Non-pigmented ciliary epithelial cell (primary cell): ENCODE data around the gene NUP210.
A peak's percentile ranks its signal among the peaks of the same experiment; 100 is the strongest.

Source experiments
- DNase-seq: peaks from one replicate; pipeline ENCODE4 v3.0.0-alpha.2; 2010; ENCODE audit warnings: low read depth

The NUP210 gene

DNA sequence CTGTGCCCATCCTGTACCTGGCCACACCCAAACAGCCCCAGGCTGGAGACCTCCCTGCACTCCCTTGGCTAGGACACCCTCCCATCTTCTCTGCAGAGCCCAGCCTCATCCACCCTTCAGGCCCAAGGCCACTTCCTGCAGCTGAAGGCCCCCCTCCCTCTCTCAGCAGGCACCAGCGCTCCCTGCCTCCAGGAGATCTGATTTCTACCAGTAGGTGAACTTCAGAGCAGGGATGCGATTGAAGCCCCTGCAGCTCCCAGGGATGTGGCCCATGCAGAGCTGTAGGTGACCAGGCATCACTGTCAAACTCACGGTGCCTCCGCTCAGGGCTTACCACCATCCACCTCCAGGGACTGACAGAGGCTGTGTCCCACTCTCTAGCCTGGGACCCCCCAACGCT, 96.3 kb downstream of the NUP210 start:
- no peak for DNase-seq

DNA sequence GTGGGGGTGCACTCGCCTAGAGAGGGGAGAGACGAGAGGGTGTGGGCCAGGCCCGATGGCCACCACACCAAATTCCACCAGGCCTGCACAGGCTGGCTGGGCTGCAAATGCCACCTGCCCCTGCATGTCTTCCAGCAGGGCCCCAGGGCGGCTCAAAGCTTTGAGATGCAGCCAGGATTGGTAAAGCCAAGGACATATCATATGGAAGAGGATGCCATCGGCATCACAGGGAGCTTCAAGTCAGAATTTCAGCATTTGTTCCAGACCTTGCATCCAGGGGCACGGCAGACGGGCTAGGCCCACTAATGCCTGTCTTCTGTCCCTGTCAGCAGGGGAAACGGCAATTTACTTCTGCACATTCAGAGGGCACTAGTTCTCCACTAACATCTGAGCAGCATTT, 97.8 kb downstream of the NUP210 start:
- no peak for DNase-seq

DNA sequence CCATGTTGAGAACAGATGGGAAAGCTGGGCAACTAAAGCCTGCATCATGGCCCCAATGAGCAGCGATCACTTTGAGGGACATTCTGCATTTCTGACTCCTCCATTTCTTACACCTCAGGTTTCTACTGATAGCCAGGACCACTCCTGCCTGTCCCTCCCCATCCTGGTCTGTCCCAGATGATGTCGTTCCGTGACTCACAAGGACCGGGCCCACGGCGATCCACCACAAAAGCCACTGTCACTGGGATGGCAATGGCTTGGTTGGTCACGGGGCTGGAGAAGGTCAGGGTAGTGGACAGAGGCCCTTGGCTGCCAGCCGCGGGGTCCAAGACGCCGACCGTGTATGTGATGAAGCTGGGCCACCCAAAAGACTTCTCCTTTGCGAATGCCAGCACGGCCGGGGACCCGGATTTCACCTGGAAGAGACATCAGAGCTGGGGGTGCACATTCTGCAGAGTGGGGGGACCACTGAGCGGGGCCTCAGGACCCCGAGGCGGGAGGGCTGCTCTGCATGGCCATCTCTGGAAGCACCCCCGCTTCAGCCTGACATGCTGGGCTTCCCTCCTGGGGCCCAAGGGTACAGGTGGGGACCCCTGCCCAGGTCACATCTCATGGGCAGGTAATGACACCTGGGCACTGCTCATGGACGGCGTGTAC, 100.4 kb downstream of the NUP210 start:
- no peak for DNase-seq

DNA sequence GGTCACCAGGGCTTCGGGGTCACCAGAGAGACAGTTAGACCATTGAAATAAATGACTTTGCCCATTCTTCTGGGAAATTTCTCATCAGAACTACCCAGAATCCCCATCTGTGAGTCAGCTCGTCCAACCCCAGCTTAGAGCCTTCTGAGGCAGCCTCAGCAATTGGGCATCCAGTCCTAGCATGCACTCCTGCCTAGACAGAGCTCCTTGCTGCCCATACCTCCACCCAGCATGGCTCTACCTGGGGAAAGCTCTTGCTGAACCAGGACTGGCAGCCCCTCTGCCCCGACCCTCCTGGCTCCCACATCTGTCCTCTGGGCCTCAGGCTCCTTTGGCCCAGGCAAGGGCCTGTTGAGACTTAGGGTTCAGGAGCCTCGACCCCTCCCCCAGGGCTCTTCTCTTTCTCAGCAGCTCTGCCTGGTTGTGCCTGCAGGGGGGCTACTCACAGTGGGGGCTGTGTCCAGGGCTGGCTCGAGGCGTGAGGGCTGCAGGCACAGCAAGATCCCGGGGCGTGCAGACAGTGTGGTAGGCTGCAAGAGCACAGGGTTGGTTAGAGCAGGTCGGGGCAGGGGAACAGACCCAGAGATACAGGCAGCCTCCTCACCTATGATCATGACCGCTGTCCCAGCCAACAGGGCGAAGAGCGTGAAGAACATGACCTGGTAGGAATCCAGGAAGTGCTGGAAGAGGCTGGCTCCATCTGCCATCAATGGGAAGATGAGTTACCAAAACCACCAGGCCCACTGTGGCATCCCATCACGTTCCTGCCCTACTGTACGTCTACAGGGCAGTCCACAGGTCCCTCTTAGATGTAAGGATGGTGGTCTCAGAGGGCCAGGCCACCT, 101.3 kb downstream of the NUP210 start:
- no peak for DNase-seq

DNA sequence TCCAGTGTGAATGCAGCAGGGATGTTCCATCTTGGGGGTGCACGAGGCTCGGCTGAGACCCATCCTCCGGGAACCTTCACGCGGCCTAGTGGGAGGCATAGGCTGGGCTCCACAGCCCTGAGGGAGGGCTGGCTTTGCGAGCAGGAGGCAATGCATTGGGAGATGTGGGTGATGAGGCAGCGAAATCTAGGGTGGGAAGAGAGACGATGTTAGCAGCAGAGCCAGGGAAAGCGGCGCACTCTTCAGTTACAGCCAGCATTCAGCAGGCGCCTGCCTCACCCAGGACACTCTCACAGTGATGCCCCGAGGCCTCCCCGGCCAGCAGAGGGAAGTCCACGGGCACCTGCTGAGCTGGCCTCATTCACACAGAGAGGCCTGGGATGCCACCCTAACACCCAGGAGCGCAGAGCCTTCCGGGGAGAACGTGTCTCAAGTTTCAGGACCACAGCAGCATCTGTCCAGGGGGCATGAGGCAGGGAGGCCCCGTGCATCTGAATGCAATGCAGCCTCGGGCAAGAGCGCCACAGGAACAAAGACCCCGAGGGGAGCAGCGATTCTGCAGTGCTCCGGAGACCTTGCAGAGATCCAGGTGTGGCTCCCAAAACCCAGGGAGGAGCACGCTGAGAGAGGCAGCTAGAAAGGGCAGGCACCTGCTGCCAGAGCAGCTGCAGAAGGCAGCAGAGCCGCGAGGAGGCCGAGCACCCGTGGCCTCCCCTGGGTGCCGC, 102.4 kb downstream of the NUP210 start:
- DNase-seq = no peak

DNA sequence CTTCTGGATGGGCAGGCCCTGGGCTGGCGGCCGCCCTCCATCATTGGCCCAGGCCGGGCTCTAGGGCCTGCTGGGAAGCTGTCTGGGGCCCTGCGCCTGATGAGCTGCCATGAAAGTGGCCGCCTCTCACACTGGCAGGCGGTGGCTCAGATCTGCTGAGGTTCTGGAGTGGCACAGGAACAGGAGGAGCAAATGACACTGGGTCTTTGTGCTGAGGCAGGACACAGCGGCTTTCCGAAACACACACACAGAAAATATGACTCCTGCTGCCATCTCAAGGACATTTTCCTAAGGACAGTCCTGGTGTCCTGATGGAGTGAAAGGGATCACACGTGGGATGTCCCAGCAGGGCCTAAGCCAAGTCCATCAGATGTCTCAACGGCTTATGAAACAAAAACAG, 103.5 kb downstream of the NUP210 start:
- no peak for DNase-seq

DNA sequence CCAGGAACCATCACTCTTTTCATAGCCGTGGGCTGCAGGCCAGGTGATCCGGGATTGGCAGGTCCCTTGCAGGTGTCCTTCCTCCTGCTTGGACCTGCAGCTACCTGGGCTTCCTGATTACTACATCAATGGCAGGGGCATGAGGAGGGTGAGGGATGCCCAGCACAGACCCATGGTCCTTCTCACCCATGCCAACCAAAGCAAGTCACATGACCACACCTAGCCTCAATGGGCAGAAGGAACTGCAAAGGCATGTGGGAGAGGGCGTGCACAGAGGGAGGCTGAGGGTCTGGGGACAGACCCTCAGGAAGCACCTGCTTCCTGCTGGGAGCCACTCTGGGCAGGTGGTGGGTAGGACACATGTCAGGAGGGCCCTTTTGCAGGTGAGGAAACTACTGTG, 105.2 kb downstream of the NUP210 start:
- no peak for DNase-seq

DNA sequence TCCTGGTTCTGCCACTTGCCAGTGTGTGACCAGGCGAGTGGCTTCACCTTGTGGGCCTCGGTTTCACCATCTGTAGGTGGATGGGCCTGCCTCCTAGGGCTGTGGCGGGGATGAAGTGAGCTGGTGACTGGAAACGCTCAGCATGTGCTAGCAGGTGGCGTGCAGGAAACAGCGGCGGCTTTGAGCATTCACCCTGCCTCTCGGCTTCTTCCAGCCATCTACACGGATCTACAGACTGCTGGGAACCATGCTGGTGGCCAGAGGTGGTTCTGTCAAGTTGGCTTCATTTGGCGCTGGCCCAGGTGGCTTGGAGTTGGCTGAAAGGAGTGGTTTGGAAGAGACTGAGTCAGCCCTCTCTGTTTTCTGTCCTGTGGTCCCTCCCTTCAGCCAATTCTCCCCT, 106.3 kb downstream of the NUP210 start:
- DNase-seq = no peak

DNA sequence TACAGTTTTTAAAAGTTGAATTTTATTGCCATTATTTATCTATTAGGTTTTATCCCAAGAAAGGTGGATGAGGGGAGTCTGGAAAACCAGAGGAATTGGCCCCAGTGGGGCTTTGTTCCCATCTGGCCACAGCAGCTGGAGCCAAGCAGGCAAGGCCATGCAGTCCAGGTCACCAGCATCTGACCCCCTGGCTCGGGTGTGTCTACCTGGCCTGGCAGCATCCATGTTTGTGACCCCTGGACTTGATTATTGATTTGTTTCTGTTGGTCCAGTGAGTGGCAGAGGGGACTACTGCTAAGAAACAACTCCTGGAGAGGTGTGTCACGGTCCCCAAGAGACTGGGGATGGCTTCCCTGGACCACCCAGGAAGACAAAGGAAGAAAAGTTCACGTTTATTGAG, 111.1 kb downstream of the NUP210 start:
- no peak for DNase-seq

DNA sequence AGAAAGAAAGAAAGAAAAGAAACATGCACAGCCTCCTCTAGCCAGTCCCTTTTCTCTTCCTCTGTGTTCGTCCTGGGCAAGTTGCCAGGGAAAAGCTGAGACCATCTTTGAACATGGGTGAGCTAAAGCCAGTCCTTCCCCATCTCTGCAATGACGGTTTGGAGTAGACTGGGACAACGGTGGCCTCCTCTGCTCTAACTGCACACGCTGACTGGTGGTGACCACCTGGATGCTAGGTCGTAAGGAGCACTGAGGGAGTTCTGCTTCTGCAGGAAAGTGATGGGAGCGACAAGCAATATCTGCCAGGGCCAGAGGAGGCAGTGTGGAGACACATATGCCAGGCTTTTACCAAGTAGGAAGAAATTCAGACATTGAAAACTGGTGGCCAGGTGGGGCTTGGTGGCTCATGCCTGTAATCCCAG, 111.7 kb downstream of the NUP210 start:
- DNase-seq = peak; percentile 10

DNA sequence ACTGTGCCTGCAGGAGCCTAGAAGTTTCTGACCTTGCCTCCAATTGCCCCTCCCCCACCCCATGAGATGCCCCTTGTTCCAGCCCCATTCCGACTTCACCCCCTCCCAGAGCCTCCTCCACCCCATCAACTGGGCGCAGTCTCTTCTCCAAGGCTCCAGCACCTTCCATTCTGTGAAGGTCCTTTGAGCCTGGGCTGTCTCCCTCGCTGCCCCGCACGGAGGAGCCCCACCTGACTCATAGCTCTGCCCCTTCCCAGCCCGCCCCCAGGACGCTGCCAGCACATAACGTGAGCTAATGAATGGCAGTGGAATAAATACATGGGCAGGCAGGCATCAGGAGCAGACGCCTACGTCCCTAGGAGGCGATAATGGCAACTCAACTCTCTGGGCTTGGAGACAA, 113.1 kb downstream of the NUP210 start:
- no peak for DNase-seq

DNA sequence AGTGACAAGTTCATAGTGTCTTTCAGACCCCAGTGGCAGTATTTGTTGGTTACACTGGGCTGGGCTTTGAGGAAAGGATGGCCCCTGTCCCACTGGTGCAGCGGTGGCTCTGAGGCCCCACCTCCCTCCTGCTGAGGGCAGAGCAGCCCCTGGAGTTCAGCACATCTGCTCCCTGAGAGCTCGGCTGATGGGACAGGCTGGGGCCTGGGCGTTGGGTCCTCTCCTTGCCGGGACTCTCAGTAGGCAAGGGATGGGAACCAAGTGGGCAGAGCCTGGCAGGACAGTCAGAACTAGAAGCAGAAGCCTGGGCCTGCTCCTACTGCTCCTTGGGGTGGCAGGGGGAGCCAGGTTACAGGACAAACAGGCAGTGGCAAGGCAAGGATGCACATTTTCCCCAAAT, 114.5 kb downstream of the NUP210 start:
- no peak for DNase-seq

DNA sequence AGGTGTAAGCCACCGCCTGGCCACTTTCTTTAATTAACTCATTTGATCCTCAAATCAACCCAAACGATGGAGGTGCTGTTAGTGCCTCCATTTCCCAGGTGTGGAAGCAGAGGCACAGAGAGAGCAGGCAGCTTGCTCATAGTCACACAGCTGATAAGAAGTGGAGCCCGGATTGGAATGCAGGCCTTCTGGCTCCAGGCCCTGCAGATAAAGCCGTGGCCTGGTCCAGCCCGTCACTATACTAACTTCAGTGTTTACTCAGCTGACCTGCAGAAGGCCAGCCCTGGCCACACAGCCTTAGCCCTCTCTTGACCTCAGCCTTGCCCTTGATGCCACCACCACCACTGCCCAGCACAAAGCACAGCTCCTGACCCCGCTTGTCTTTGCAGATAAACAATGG, 116.7 kb downstream of the NUP210 start:
- no peak for DNase-seq

DNA sequence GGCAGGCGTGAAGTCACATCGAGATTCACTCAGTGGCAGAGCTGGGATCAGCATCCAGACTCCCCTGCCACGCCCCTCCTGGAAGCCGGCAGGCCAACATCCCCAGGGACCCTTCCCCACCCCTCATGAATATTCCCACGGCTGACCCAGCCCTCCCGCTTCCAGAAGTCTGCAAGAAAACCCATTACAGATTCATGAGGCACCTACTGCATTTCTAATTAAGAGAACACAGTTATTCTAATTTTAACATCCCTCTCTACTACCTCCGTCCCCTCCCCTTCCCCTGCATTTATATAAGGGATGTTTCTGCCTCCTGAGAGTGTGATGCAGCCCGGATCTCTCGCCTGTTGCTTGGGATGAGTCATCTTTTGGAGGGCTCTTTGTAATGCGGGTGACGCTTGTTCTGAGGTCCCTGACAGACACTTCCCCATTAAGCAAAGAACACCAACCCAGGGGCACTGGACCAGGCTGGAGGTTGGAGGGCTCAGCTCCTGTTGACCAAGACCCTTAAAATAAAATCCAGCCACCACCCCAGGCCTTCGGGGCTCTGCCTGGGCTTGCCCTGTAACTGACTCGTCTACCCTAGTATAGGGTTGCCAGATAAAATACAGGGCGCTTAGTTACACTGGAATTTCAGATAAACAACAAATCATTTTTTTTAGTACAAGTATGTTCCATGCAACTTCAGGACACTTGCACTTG, 118.7 kb downstream of the NUP210 start:
- DNase-seq = peak; percentile 47

DNA sequence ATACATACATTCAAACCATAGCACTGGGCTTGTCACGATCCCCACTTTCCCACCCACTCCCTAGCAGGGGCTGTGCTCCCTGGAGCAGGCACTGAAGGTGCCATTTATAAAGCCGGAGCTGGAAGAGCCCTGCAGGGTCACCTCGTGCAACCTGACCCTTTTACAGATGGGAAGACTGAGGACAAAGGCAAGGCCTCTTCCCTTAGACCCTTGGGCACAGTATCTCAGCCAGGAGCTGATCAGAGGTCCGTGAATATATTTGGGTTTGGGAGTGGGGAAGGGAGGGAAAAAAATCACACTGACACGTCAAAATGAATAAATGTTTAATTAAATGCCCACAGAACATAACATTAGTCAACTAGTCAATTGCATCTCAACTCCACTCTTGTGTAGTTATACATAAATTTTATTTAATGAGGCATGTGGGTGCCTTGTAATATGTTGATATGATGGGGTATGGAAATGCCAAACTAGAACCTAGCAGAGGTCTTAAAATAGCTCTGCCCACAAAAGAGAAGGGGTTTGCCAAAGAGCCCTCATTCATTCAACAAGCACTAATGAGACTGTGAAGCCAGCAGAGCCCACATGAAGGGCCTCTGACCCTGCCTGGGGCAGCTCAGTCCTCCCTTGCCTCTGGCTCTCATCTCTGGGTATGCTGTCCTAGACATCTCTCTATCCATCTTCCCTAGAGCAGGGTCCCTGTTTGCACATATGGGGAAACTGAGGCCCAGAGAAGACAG, 119.4 kb downstream of the NUP210 start:
- DNase-seq = no peak

DNA sequence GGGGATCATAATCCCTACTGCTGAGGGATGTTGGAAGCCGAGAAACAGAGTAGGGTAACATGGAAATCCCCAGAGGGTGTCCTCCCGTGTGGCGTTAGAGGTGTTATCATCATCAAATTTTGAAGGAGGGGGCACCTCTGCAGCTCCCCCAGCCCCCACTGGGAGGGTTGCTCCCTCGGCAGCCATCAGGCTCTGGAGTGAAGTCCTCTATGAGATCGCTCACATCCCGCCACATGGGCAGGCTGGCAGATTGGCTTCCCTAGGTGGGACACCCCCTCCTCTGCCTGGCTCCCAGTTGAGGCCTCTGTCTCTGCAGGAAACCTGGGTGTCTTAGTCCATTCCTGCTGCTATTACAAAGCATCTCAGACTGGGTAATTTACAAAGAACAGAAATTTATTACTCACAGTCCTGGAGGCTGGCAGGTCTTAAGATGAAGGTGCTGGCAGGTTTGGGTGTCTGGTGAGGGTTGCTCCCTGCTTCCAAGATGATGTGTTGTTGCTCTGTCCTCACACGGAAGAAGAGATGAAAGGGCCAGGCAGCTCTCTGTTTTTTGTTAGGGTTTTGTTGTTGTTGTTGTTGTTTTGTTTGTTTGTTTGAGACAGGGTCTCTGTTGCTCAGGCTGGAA, 120.5 kb downstream of the NUP210 start:
- DNase-seq = no peak

DNA sequence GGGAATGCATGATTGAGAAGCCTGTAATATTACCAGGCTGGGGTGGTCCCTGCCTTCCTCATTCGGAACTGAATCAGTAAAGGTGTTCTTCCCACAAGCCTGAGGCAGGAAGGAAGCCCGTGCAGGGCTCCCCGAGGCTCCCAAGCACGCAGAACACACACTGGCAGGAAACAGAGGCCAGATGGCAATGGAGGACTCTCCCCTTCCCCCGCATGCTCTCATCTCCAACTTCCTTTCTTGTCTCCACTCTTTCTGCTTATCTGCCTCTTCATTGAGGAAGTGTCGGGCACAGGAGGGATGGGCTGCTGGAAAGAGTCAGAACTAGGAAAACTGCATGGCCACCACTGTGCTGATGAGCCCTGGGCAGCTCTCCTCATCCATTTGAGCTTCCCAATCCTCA, 123.5 kb downstream of the NUP210 start:
- no peak for DNase-seq

DNA sequence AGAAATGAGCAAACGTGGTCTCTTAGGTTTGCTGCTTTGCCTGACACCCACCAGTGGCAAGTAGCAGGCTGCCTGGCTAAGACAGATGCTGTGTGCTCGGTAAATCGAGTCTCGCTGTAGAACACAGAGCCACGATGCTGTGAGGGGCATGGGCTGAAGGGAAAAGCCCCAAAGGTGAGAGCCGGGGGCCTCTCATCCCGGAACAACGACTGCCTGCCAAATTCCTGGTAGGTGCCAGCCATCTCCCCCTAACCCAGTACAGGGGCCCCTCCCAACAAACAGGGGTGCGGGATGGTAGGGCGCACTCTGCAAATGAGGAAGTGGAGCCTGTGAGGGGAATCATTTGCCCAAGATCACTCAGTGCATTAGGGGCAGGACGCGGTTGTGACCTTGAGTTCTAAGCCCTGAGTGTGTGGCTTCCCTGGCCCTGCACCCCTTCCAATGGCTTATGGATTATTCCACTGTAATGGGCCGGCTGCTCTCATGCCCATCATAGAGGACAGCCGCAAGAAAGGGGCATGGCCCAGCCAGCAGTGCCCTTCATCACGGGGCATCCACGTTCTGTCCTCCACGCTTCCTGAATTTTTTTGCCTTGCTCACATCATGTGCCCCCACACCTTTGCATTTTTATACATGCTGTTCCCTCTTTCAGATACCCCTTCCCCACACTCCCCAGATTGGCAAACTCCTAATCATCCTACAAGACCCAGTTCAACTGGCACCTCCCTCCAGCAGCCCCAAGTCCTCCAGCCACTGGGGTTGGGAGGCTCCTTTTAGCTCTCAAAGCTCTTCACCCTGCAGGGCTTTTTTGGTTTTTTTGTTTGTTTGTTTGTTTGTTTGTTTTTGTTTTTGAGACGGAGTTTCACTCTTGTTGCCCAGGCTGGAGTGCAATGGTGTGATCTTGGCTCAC, 125.4 kb downstream of the NUP210 start:
- no peak for DNase-seq

DNA sequence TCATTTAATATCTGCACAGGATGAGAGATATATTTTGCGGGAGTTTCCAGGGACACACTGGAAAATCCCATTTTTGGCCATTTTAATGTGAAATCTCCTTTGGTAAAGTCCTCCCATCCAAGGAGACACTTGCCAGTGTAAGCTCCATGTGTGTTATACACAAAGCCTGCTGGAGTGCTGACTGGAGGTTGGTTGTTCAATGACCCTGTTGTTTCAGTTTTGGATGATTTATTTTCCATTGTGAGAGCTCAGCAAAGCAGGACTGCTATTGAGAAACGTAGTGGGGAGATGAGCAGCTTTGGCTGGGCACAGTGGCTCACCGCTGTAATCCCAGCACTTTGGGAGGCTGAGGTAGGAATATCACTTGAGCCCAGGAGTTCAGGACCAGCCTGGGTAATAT, 127.7 kb downstream of the NUP210 start:
- no peak for DNase-seq

DNA sequence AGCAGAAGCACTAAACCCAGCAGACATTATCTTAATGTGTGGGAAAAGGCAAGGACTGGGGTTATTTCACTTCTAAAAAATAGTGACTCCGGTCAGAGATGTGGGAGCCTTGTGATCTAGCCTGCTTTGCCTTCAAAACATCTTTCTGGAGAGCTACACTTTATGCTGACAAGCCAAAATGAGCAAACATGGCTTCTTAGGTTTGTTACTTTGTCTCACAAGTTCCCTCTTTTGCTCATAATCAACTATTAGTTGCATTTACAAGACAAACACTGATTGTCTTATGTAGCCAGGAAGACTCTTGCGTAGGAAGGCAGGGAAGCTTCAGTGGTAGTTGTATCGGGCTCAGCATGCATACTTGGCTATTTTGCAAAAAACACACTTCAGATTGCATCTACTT, 129.2 kb downstream of the NUP210 start:
- DNase-seq = no peak
